Vagina (tissue), 2 donors: ENCODE results near the gene GJA1. TPM values are rescaled to one million over a fixed set of nuclear protein-coding genes. Genes with fewer than 3 reads are reported as not detected.

Experiments
- DNase-seq, 2 donors: peaks; one replicate each; pipeline ENCODE4 v3.0.0-alpha.2; 2017; ENCODE audit errors: extremely low spot score in 2 of 2
- H3K27ac ChIP-seq: fragments of 200-600 bp; sonication (generic); one replicate; pipeline ENCODE4 v1.5.1; 2019
- H3K27me3 ChIP-seq: fragments of 200-600 bp; sonication (generic); one replicate; pipeline ENCODE4 v1.5.1; 2019
- H3K36me3 ChIP-seq, 2 donors: fragments of 200-600 bp; sonication (generic); one replicate each; pipeline ENCODE4 v1.5.1; 2017 to 2019
- H3K4me1 ChIP-seq: fragments of 200-600 bp; sonication (generic); one replicate; pipeline ENCODE4 v1.5.1; 2019
- H3K4me3 ChIP-seq, 2 donors: fragments of 200-600 bp; sonication (generic); 1 replicate in 1 of 2; 2 replicates in 1 of 2; pipeline ENCODE4 v1.5.1; 2016 to 2019
- H3K9me3 ChIP-seq: fragments of 200-600 bp; sonication (generic); one replicate; pipeline ENCODE4 v1.5.1; 2019
- POLR2A ChIP-seq, 2 donors: fragments of 450-650 bp; IDR thresholded peaks; one replicate each; pipeline ENCODE4 v1.6.1; 2017; ENCODE audit warnings: antibody characterized with exemption in 2 of 2, mild to moderate bottlenecking in 2 of 2, moderate library complexity in 2 of 2
- POLR2AphosphoS5 ChIP-seq, 2 donors: sonication (generic); formaldehyde crosslinking; IDR thresholded peaks; one replicate each; pipeline ENCODE4 v1.9.0; 2017; ENCODE audit warnings: antibody characterized with exemption in 2 of 2, mild to moderate bottlenecking in 2 of 2, low read depth in 1 of 2; ENCODE audit not compliant: insufficient read depth in 1 of 2
- intact Hi-C: fragments of 100-400 bp; cut with DNase I; formaldehyde crosslinking; loops from one replicate; pipeline ENCODE4 v1.15.1; 2023
- total RNA-seq: library from RNA; depleted of rRNA; stranded (reverse); fragments of >200 nt; gene quantifications from one replicate; pipeline ENCODE4 v1.2.3, GENCODE V29; 2016
- TF ChIP-seq, protein P1 (sequence below), 3 experiments: fragments of 450-650 bp in 2 of 3; fragments of 200-600 bp in 1 of 3; sonication (generic) in 1 of 3; IDR thresholded peaks; one replicate each; pipeline ENCODE4 v1.5.1; 2017 to 2019; ENCODE audit warnings: antibody characterized with exemption in 3 of 3, mild to moderate bottlenecking in 2 of 3, moderate library complexity in 2 of 3

GJA1 gene
- total RNA-seq, 1 donor from 2014 or later = 261 TPM

DNA sequence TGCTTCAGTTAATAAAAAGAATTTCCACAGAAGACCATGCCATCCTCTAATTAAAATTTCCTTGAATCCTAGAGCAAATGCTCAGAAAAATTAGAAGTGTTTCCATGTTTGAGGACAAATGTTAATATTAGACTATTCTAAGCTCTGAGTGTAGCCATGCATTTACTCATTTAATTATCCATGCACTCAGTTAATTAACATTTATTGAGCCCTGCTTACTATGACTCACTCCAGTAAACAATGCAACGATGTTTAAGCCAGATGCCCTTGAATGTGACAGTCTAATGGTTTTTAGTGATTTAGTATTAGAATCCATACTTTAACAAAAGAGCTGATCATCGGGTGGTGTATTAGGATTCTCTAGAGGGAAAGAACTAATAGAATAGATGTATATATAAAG lies 37.3 kb upstream of the GJA1 start:
- Histone ChIP-seq H3K27me3 (no peaks in the 10 kb centered on the region), H3K4me1 (no peaks in the 10 kb centered on the region), H3K36me3 (no peaks in the 10 kb centered on the region), H3K9me3 (no peaks in the 10 kb centered on the region), H3K27ac (no peak overlapping the region), H3K4me3 (no peak overlapping the region)
- no peak for DNase-seq
- TF ChIP-seq, protein P1, sequence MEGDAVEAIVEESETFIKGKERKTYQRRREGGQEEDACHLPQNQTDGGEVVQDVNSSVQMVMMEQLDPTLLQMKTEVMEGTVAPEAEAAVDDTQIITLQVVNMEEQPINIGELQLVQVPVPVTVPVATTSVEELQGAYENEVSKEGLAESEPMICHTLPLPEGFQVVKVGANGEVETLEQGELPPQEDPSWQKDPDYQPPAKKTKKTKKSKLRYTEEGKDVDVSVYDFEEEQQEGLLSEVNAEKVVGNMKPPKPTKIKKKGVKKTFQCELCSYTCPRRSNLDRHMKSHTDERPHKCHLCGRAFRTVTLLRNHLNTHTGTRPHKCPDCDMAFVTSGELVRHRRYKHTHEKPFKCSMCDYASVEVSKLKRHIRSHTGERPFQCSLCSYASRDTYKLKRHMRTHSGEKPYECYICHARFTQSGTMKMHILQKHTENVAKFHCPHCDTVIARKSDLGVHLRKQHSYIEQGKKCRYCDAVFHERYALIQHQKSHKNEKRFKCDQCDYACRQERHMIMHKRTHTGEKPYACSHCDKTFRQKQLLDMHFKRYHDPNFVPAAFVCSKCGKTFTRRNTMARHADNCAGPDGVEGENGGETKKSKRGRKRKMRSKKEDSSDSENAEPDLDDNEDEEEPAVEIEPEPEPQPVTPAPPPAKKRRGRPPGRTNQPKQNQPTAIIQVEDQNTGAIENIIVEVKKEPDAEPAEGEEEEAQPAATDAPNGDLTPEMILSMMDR (IDR thresholded peaks at IDR 0.05) = no peak
- no peak for TF ChIP-seq POLR2A (IDR thresholded peaks at IDR 0.05)
- no peak for TF ChIP-seq POLR2AphosphoS5 (IDR thresholded peaks at IDR 0.05; ENCODE audit: insufficient read depth in 1 of 2, low read depth in 1 of 2)
- intact Hi-C loops = no loop called here

DNA sequence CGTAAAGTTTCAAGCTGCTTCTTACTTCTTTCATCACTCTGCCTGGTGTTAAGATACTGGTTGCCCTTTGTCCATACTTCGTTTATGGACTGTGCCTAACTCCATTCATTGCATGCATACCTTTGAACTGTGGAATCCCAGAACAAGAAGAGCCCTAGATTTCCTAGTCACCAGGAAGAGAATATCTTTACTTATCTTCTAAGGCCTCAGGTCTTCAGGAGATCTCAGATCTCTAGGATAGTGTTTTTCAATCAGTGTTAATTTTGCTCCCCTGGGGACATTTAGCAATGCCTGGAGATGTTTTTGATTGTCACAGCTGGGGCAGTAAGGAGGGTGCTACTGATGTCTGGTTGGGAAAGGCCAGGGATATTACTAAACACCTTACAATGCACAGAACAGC lies 35.5 kb upstream of the GJA1 start:
- DNase-seq = no peak
- H3K27me3 ChIP-seq = no peaks in the 10 kb centered on the region
- TF ChIP-seq POLR2A (IDR thresholded peaks at IDR 0.05) = no peak
- TF ChIP-seq, protein P1 (IDR thresholded peaks at IDR 0.05) = no peak
- no peak for TF ChIP-seq POLR2AphosphoS5 (IDR thresholded peaks at IDR 0.05; ENCODE audit: insufficient read depth in 1 of 2, low read depth in 1 of 2)
- intact Hi-C loops = no loop called here
- no peaks in the 10 kb centered on the region for H3K9me3 ChIP-seq
- no peak overlapping the region for H3K27ac ChIP-seq
- no peak overlapping the region for H3K4me3 ChIP-seq
- no peaks in the 10 kb centered on the region for H3K36me3 ChIP-seq
- H3K4me1 ChIP-seq = no peaks in the 10 kb centered on the region

DNA sequence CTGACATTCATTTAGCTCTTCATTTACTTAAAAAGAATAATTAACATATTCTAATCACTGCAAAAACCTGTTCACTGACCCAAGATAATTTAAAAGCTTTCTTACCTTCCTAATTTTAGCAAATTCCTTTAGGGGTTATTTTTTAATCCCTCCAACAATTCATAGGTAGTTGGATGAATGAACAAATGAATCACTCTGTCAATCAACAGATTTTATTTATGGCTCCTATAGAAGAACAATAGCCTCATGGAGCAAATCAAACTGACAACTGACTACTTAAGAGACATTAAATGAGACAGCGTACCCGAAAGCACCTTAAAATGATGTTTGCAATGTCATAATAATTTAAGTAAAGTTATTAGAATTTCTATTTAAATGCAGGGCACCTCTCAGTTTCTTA lies 31.5 kb upstream of the GJA1 start:
- TF ChIP-seq, protein P1 (IDR thresholded peaks at IDR 0.05) = no peak
- TF ChIP-seq POLR2A (IDR thresholded peaks at IDR 0.05) = no peak
- TF ChIP-seq POLR2AphosphoS5 (IDR thresholded peaks at IDR 0.05; ENCODE audit: insufficient read depth in 1 of 2, low read depth in 1 of 2) = no peak
- intact Hi-C loops = no loop called here
- Histone ChIP-seq H3K27ac (no peak overlapping the region), H3K9me3 (no peaks in the 10 kb centered on the region), H3K27me3 (no peaks in the 10 kb centered on the region), H3K4me1 (no peaks in the 10 kb centered on the region), H3K4me3 (no peak overlapping the region), H3K36me3 (no peaks in the 10 kb centered on the region)
- no peak for DNase-seq

DNA sequence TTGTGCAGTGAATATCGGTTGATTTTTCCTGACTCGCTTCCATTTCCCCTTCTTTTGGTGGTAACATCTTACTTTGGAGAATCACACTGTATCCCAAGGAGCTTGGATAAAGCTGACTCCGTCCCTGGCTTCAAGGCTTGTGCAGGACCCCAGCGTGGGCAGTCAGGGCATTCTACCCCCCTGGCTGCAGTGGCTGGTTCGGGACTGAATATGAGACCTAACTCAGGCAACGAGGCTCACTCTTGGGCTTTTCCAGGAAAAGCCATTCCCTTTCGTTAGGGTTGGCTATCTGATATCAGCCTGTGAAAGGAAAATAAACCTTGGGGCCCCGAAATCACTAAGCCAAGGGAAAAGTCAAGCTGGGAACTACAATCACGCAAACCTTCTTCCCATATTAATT lies 30.1 kb upstream of the GJA1 start:
- TF ChIP-seq POLR2A (IDR thresholded peaks at IDR 0.05) = no peak
- TF ChIP-seq, protein P1 (IDR thresholded peaks at IDR 0.05) = no peak
- TF ChIP-seq POLR2AphosphoS5 (IDR thresholded peaks at IDR 0.05; ENCODE audit: insufficient read depth in 1 of 2, low read depth in 1 of 2) = no peak
- H3K27ac ChIP-seq = no peak overlapping the region
- no peaks in the 10 kb centered on the region for H3K4me1 ChIP-seq
- peak in 1 of 2 donors; percentile 71 for DNase-seq
- intact Hi-C loops = no loop called here
- no peaks in the 10 kb centered on the region for H3K27me3 ChIP-seq
- no peaks in the 10 kb centered on the region for H3K36me3 ChIP-seq
- no peaks in the 10 kb centered on the region for H3K9me3 ChIP-seq
- no peak overlapping the region for H3K4me3 ChIP-seq

DNA sequence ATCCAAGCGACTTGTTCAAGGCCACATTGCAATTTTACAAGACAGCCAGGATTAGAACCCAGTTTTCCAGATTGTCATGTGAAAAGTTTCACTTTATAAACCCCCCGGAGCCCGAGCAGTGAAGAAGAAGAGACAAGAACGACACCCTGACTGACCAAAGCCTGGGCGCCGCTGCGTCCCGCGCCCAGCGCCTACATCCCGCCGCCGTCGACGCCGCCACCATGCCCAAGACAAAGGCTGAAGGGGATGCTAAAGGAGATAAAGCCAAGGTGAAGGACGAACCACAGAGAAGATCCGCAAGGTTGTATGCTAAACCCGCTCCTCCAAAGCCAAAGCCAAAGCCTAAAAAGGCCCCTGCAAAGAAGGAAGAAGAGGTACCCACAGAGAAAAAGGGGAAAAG lies 27.1 kb upstream of the GJA1 start:
- TF ChIP-seq POLR2AphosphoS5 (IDR thresholded peaks at IDR 0.05; ENCODE audit: insufficient read depth in 1 of 2, low read depth in 1 of 2) = no peak
- TF ChIP-seq, protein P1 (IDR thresholded peaks at IDR 0.05) = no peak
- no peak for TF ChIP-seq POLR2A (IDR thresholded peaks at IDR 0.05)
- no peaks in the 10 kb centered on the region for H3K9me3 ChIP-seq
- no peak overlapping the region for H3K27ac ChIP-seq
- H3K27me3 ChIP-seq = no peaks in the 10 kb centered on the region
- intact Hi-C loops = no loop called here
- no peaks in the 10 kb centered on the region for H3K36me3 ChIP-seq
- no peaks in the 10 kb centered on the region for H3K4me1 ChIP-seq
- no peak overlapping the region for H3K4me3 ChIP-seq
- no peak for DNase-seq
